Tibial nerve (tissue), 4 donors: ENCODE data around the gene ANKRD11.

Experiments used
- CTCF ChIP-seq, 5 experiments: fragments of 200-600 bp in 3 of 5; fragments of 450-650 bp in 2 of 5; sonication (generic) in 3 of 5; IDR thresholded peaks; one replicate each; pipeline ENCODE4 v1.5.1; 2016 to 2019; ENCODE audit warnings: antibody characterized with exemption in 5 of 5, mild to moderate bottlenecking in 3 of 5, moderate library complexity in 2 of 5
- EP300 ChIP-seq, 2 donors: sonication (generic); formaldehyde crosslinking; IDR thresholded peaks; one replicate each; pipeline ENCODE4 v1.6.1; 2017; ENCODE audit warnings: antibody characterized with exemption in 2 of 2, mild to moderate bottlenecking in 1 of 2

GRCh38 chr16:89318871-89319630 lies 171.3 kb downstream of the ANKRD11 start:
- TF ChIP-seq CTCF (IDR thresholded peaks at IDR 0.05) = no peak
- TF ChIP-seq EP300 (IDR thresholded peaks at IDR 0.05) = no peak
